Activated effector memory CD4-positive, alpha-beta T cell treated with anti-CD3 and anti-CD28 coated beads, Interleukin-2, amount 50 U/mL, for 16 hours (primary cell): ENCODE data around the gene CYRIA.

Experiments
- DNase-seq: peaks from one replicate; pipeline ENCODE4 v3.0.0-alpha.2; 2020

The CYRIA gene

GRCh38 chr2:16649353-16650286 lies 16.0 kb downstream of the CYRIA start:
- DNase-seq = no peak

- no peak for DNase-seq
Measured at GRCh38 chr2:16647992-16648617, 17.5 kb downstream of the CYRIA start.

GRCh38 chr2:16645775-16646559 lies 19.7 kb downstream of the CYRIA start:
- no peak for DNase-seq

- DNase-seq = no peak
Measured at GRCh38 chr2:16645088-16645487, 20.5 kb downstream of the CYRIA start.

- DNase-seq = no peak
Measured at GRCh38 chr2:16644221-16644925, 21.3 kb downstream of the CYRIA start.

GRCh38 chr2:16643099-16643498 lies 22.5 kb downstream of the CYRIA start:
- no peak for DNase-seq

GRCh38 chr2:16642088-16642487 lies 23.5 kb downstream of the CYRIA start:
- DNase-seq = no peak

GRCh38 chr2:16641509-16641908 lies 24.1 kb downstream of the CYRIA start:
- no peak for DNase-seq

GRCh38 chr2:16640867-16641266 lies 24.8 kb downstream of the CYRIA start:
- no peak for DNase-seq

- DNase-seq = no peak
Measured at GRCh38 chr2:16640001-16640700, 25.5 kb downstream of the CYRIA start.

GRCh38 chr2:16639431-16639830 lies 26.2 kb downstream of the CYRIA start:
- DNase-seq = no peak

- DNase-seq = no peak
Measured at GRCh38 chr2:16638946-16639345, 26.7 kb downstream of the CYRIA start.

- no peak for DNase-seq
Measured at GRCh38 chr2:16637304-16637703, 28.3 kb downstream of the CYRIA start.

GRCh38 chr2:16635791-16636699 lies 29.6 kb downstream of the CYRIA start:
- DNase-seq = no peak

GRCh38 chr2:16633621-16634430 lies 31.8 kb downstream of the CYRIA start:
- no peak for DNase-seq

GRCh38 chr2:16632598-16632997 lies 33.0 kb downstream of the CYRIA start:
- DNase-seq = no peak

GRCh38 chr2:16630463-16630862 lies 35.2 kb downstream of the CYRIA start:
- DNase-seq = no peak

- DNase-seq = no peak
Measured at GRCh38 chr2:16629770-16630169, 35.9 kb downstream of the CYRIA start.

GRCh38 chr2:16629044-16629443 lies 36.6 kb downstream of the CYRIA start:
- no peak for DNase-seq

GRCh38 chr2:16628314-16628713 lies 37.3 kb downstream of the CYRIA start:
- DNase-seq = no peak
